A549 (cell line): ENCODE data around the gene OGFOD1. TPM values are rescaled to one million over a fixed set of nuclear protein-coding genes. Genes with fewer than 3 reads are reported as not detected.

ENCODE experiments used
- ATAC-seq, 2 experiments: fragments of 200-7000 bp in 1 of 2; fragments of >200 bp in 1 of 2; cut with Nextera tagmentation in 1 of 2; cut with Tn5 transposase in 1 of 2; 3 replicates each; pipeline versions ENCODE4 v1.8.0 to v1.9.1; 2018 to 2020; ENCODE audit warnings: mild to moderate bottlenecking in 1 of 2, moderate library complexity in 1 of 2
- CTCF ChIA-PET: fragments of 300-600 bp; sonication (Branson Sonifier 250); formaldehyde crosslinking; extraction: SDS; loops from one replicate; lab custom pipeline; 2021; ENCODE audit warnings: antibody characterized with exemption, inconsistent platforms; lab: Yijun Ruan, JAX
- POLR2A ChIA-PET: fragments of 350-600 bp; formaldehyde crosslinking; extraction: SDS; loops from one replicate; lab custom pipeline; 2021; ENCODE audit warnings: antibody characterized with exemption, inconsistent platforms; lab: Yijun Ruan, JAX
- DNase-seq, 2 experiments: peaks; one replicate each; pipeline versions ENCODE4 v3.0.0 to v3.0.0-alpha.2; 2011 to 2016; ENCODE audit warnings: low read depth in 1 of 2, low spot score in 1 of 2
- FAIRE-seq: peaks from 2 replicates; lab custom pipeline; 2011; peaks lifted over from hg19 to GRCh38; lab: Jason Lieb, UNC
- H3K27ac ChIP-seq, 2 experiments: fragments of >200 bp; sonication (Bioruptor Twin); formaldehyde crosslinking; 3 replicates each; pipeline ENCODE4 v1.5.1; 2016 to 2017
- H3K4me1 ChIP-seq: fragments of >200 bp; sonication (Bioruptor Twin); formaldehyde crosslinking; 3 replicates; pipeline ENCODE4 v1.6.1; 2016
- H3K4me2 ChIP-seq: fragments of >200 bp; sonication (Bioruptor Twin); formaldehyde crosslinking; 3 replicates; pipeline ENCODE4 v1.6.1; 2016
- H3K4me3 ChIP-seq: fragments of >200 bp; sonication (Bioruptor Twin); formaldehyde crosslinking; 3 replicates; pipeline ENCODE4 v1.5.1; 2016
- H3K9me3 ChIP-seq: fragments of >200 bp; sonication (Bioruptor Twin); formaldehyde crosslinking; 3 replicates; pipeline ENCODE4 v1.6.1; 2016
- CBX2 ChIP-seq: fragments of 200-600 bp; sonication (generic); IDR thresholded peaks from 2 replicates; pipeline ENCODE4 v1.6.1; 2016; ENCODE audit warnings: low read depth, mild to moderate bottlenecking, borderline replicate concordance
- CEBPB ChIP-seq, 2 experiments: fragments of >200 bp in 1 of 2; sonication (Bioruptor Twin) in 1 of 2; formaldehyde crosslinking in 1 of 2; IDR thresholded peaks; 2 replicates each; pipeline ENCODE4 v1.6.1; 2012 to 2016
- CHD2 ChIP-seq: fragments of 150-350 bp; IDR thresholded peaks from 2 replicates; pipeline ENCODE4 v1.6.1; 2014; ENCODE audit warnings: low read length; ENCODE audit not compliant: partially characterized antibody
- EHF ChIP-seq: fragments of 250-450 bp; sonication (Bioruptor Pico); IDR thresholded peaks from 2 replicates; pipeline ENCODE4 v1.5.0; 2020; ENCODE audit warnings: mild to moderate bottlenecking
- EHMT2 ChIP-seq: fragments of 200-600 bp; sonication (generic); IDR thresholded peaks from 2 replicates; pipeline ENCODE4 v1.6.1; 2016; ENCODE audit warnings: antibody characterized with exemption, low read depth, mild to moderate bottlenecking, moderate library complexity
- ESRRA ChIP-seq: fragments of 150-350 bp; IDR thresholded peaks from 2 replicates; pipeline ENCODE4 v1.6.1; 2014; ENCODE audit warnings: mild to moderate bottlenecking, low read length, borderline replicate concordance
- HDAC2 ChIP-seq: fragments of 200-600 bp; sonication (generic); IDR thresholded peaks from 2 replicates; pipeline ENCODE4 v1.6.1; 2016
- HEYL ChIP-seq: fragments of 250-450 bp; sonication (Bioruptor Pico); IDR thresholded peaks from 2 replicates; pipeline ENCODE4 v1.8.0; 2021; ENCODE audit warnings: mild to moderate bottlenecking, moderate library complexity
- HOXA7 ChIP-seq: fragments of 250-450 bp; sonication (Bioruptor Pico); IDR thresholded peaks from 2 replicates; pipeline ENCODE4 v1.5.0; 2020; ENCODE audit warnings: mild to moderate bottlenecking, moderate library complexity
- HOXB13 ChIP-seq: fragments of 250-450 bp; sonication (Bioruptor Pico); IDR thresholded peaks from 2 replicates; pipeline ENCODE4 v1.5.0; 2020; ENCODE audit warnings: low read depth, mild to moderate bottlenecking, moderate library complexity
- JUNB ChIP-seq: fragments of >200 bp; sonication (Bioruptor Twin); formaldehyde crosslinking; IDR thresholded peaks from 2 replicates; pipeline ENCODE4 v1.6.1; 2016
- KDM1A ChIP-seq: fragments of 200-600 bp; sonication (generic); IDR thresholded peaks from 2 replicates; pipeline ENCODE4 v1.6.1; 2016; ENCODE audit warnings: low read depth, mild to moderate bottlenecking
- NPAS2 ChIP-seq: fragments of 250-450 bp; sonication (Bioruptor Pico); IDR thresholded peaks from 2 replicates; pipeline ENCODE4 v1.8.0; 2022; ENCODE audit warnings: mild to moderate bottlenecking, moderate library complexity, borderline replicate concordance
- NR3C1 ChIP-seq: fragments of >200 bp; sonication (Bioruptor Twin); formaldehyde crosslinking; IDR thresholded peaks from 3 replicates; pipeline ENCODE4 v1.6.1; 2017
- PHF8 ChIP-seq: fragments of 200-600 bp; sonication (generic); IDR thresholded peaks from 2 replicates; pipeline ENCODE4 v1.6.1; 2016; ENCODE audit warnings: low read depth, mild to moderate bottlenecking, antibody characterized with exemption, moderate library complexity, borderline replicate concordance
- RFX5 ChIP-seq: fragments of 450-650 bp; IDR thresholded peaks from 2 replicates; pipeline ENCODE4 v1.7.1; 2014; ENCODE audit warnings: antibody characterized with exemption, mild to moderate bottlenecking, moderate library complexity
- RNF2 ChIP-seq: fragments of 200-600 bp; sonication (generic); IDR thresholded peaks from 2 replicates; pipeline ENCODE4 v1.6.1; 2016; ENCODE audit warnings: low read depth, mild to moderate bottlenecking, antibody characterized with exemption, moderate library complexity, borderline replicate concordance
- SMC3 ChIP-seq: fragments of >200 bp; sonication (Bioruptor Twin); formaldehyde crosslinking; IDR thresholded peaks from 3 replicates; pipeline ENCODE4 v1.6.1; 2018; ENCODE audit warnings: inconsistent platforms
- ZC3H11A ChIP-seq: fragments of 450-650 bp; IDR thresholded peaks from 2 replicates; pipeline ENCODE4 v1.6.1; 2014; ENCODE audit warnings: antibody characterized with exemption, mild to moderate bottlenecking
- ZFP36 ChIP-seq: fragments of 450-650 bp; IDR thresholded peaks from 2 replicates; pipeline ENCODE4 v1.6.1; 2014; ENCODE audit warnings: borderline replicate concordance; ENCODE audit not compliant: partially characterized antibody
- ZSCAN20 ChIP-seq: fragments of 250-450 bp; sonication (Bioruptor Pico); IDR thresholded peaks from 2 replicates; pipeline ENCODE4 v1.8.0; 2022; ENCODE audit warnings: mild to moderate bottlenecking, moderate library complexity
- WGBS: methylation state at CpG from one replicate; pipeline ENCODE4 v1.1.6; 2017; ENCODE audit errors: missing lambda C conversion rate; 5-methylcytosine and 5-hydroxymethylcytosine counted together
- polyA plus RNA-seq, 4 experiments: library from polyadenylated mRNA; depleted of rRNA in 3 of 4; stranded (reverse); fragments of >200 nt; fragmentation: RNase III in 1 of 4; extraction: RNeasy Plus Mini Kit Qiagen cat#74134 plus additional on column Dnase treatment in 1 of 4; gene quantifications; 2 replicates in 3 of 4; 3 replicates in 1 of 4; pipeline ENCODE4 v1.2.3, GENCODE V29; 2011 to 2017
- TF ChIP-seq, protein P1 (sequence below): fragments of 150-350 bp; IDR thresholded peaks from 2 replicates; pipeline ENCODE4 v1.6.1; 2014; ENCODE audit warnings: low read depth, mild to moderate bottlenecking, low read length
- TF ChIP-seq, protein P2 (sequence below): fragments of 250-450 bp; sonication (Bioruptor Pico); IDR thresholded peaks from 2 replicates; pipeline ENCODE4 v1.5.0; 2021; ENCODE audit warnings: mild to moderate bottlenecking, moderate library complexity, borderline replicate concordance

OGFOD1 gene
- polyA plus RNA-seq, 2 of the 4 experiments (the other 2 are of a cell fraction): 71.6 to 94.1 TPM

DNA sequence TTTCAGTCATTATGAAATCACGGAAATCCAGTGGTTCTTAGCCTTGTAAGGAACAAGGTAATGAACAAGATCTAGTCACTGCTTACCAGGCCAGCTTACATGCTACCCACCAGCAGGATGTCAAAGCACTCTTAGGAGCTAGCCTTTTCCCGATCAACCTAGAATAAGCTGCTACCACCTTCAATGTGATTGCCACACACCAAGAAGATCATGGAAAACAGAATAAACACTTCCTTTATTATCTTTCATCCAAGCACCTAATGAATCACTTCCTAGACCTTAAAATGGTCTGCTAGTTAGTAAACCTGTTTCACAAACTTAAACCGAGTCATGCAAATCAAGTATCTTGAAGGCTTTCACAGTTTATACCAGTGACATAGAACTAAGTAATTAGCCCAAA, 63.5 kb downstream of the OGFOD1 start:
- H3K4me1 ChIP-seq: peaks cover 9% of the 10 kb centered on the region; the same call in 2 of the 3 replicates
- CTCF ChIA-PET: interaction anchor here (0.9 to 3.9 kb wide), 18 partner anchors 12 to 204 kb away, joined by 3 to 44 read pairs (median 5); partner anchors contain the start of gene MT1E
- no peak overlapping the region for H3K4me2 ChIP-seq
- no peak for DNase-seq
- 91% methylated on average over 3 of the region's 3 CpGs for WGBS
- POLR2A ChIA-PET: no interaction called here
- no peak overlapping the region for H3K4me3 ChIP-seq
- H3K27ac ChIP-seq: no peak overlapping the region
- no peak for TF ChIP-seq KDM1A
- no peak for TF ChIP-seq PHF8
- no peak for TF ChIP-seq HDAC2
- no peak for TF ChIP-seq RFX5
- TF ChIP-seq EHMT2: no peak
- no peak for TF ChIP-seq NR3C1
- TF ChIP-seq, protein P1, sequence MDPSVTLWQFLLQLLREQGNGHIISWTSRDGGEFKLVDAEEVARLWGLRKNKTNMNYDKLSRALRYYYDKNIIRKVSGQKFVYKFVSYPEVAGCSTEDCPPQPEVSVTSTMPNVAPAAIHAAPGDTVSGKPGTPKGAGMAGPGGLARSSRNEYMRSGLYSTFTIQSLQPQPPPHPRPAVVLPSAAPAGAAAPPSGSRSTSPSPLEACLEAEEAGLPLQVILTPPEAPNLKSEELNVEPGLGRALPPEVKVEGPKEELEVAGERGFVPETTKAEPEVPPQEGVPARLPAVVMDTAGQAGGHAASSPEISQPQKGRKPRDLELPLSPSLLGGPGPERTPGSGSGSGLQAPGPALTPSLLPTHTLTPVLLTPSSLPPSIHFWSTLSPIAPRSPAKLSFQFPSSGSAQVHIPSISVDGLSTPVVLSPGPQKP: no peak
- TF ChIP-seq ZC3H11A: no peak
- TF ChIP-seq CEBPB (IDR thresholded peaks at IDR 0.05): no peak
- no peak for TF ChIP-seq ZFP36
- no peak for TF ChIP-seq SMC3
- no peak for ATAC-seq
- no peaks in the 10 kb centered on the region for H3K9me3 ChIP-seq
- no peak for FAIRE-seq

DNA sequence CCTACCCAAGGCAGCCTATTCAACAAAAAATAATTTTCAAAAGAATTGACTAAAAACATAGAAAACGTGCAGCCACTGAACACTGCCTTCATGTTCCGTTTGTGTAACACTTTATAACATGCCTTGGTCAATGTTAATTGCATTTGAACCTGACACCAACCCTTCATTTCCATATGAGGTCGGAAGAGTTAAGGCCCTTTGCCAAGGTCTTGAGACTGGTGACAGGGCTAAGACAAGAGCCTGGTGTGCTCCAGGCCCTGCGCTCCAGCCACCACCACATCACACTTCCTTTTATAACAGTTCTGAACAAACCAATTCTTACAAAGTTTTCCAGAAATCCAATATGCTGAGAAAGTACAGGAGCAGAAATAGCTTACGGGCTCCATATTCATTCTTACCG, 64.3 kb downstream of the OGFOD1 start:
- Histone ChIP-seq H3K4me1 (peaks cover 14% of the 10 kb centered on the region; the same call in 2 of the 3 replicates), H3K9me3 (no peaks in the 10 kb centered on the region), H3K27ac (no peak overlapping the region), H3K4me2 (no peak overlapping the region), H3K4me3 (no peak overlapping the region)
- ChIA-PET CTCF (interaction anchor here (0.8 to 6.2 kb wide), 5 partner anchors 14 to 274 kb away, joined by 3 to 34 read pairs (median 4); no protein-coding TSS in a partner anchor), POLR2A (no interaction called here)
- TF ChIP-seq HOXA7 (CRISPR knock-in tag) (no peak), CHD2 (no peak), CBX2 (no peak), RNF2 (no peak), ZSCAN20 (CRISPR knock-in tag) (no peak), HOXB13 (CRISPR knock-in tag) (no peak), NPAS2 (CRISPR knock-in tag) (no peak), ESRRA (no peak), HEYL (CRISPR knock-in tag) (no peak), SMC3 (no peak), EHF (CRISPR knock-in tag) (no peak), JUNB (no peak)
- TF ChIP-seq, protein P2, sequence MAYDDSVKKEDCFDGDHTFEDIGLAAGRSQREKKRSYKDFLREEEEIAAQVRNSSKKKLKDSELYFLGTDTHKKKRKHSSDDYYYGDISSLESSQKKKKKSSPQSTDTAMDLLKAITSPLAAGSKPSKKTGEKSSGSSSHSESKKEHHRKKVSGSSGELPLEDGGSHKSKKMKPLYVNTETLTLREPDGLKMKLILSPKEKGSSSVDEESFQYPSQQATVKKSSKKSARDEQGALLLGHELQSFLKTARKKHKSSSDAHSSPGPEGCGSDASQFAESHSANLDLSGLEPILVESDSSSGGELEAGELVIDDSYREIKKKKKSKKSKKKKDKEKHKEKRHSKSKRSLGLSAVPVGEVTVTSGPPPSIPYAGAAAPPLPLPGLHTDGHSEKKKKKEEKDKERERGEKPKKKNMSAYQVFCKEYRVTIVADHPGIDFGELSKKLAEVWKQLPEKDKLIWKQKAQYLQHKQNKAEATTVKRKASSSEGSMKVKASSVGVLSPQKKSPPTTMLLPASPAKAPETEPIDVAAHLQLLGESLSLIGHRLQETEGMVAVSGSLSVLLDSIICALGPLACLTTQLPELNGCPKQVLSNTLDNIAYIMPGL: no peak
- TF ChIP-seq, protein P1: no peak
- ATAC-seq (no peak), FAIRE-seq (no peak), DNase-seq (no peak)
- 88% methylated on average over 6 of the region's 6 CpGs for WGBS
